Measurements from ENCODE around the gene ELOVL1.
"Not testable (repeated sequence)": the region's sequence is repeated elsewhere in the genome, so short reads cannot be mapped to it uniquely, and the experiment has no call there.

Gene ELOVL1

DNA sequence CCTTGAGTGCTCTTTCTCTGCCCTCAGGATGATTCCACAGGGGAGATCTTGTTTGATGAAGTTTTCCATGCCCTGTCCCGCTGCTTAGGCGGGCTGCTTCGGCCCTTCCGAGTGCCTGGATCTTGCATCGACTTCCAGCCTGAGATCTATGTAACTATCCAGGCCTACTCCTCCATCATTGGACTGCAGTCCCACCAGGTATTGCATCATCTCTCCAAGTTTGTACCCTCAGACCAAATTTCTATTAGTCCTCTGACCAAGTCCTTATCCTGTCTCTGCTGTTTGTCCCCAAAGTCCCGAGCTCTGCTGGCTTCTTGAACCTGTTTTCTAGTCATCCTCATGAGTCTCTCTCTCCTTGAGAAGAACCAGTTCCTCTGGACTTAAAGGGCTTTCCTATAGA is 36.5 kb upstream of the ELOVL1 start:
- peaks cover 6% of the 10 kb centered on the region; the same call in 1 of the 2 replicates for H3K79me2 ChIP-seq (ENCODE audit: insufficient read depth, low read length)
- no peaks in the 10 kb centered on the region for H3K4me1 ChIP-seq (ENCODE audit: insufficient read depth, low read length)
- DNase-seq = no peak
- H3K4me2 ChIP-seq (ENCODE audit: insufficient read depth, low read length) = no peak overlapping the region
- no peak overlapping the region for H3K27ac ChIP-seq (ENCODE audit: low read length)
- peaks cover 67% of the 10 kb centered on the region for H3K36me3 ChIP-seq (ENCODE audit: insufficient read depth, low read length)
- H4K20me1 ChIP-seq (ENCODE audit: insufficient read depth, low read length) = no peaks in the 10 kb centered on the region
- no peak overlapping the region for H3K4me3 ChIP-seq (ENCODE audit: low read depth in 1 of 2, low read length in 2 of 2)
- H3K27me3 ChIP-seq (ENCODE audit: insufficient read depth, low read length, poor library complexity) = no peaks in the 10 kb centered on the region
- TF ChIP-seq EZH2 (IDR thresholded peaks at IDR 0.05; ENCODE audit: borderline replicate concordance, low read depth, low read length, severe bottlenecking) = no peak
- TF ChIP-seq, protein P1, sequence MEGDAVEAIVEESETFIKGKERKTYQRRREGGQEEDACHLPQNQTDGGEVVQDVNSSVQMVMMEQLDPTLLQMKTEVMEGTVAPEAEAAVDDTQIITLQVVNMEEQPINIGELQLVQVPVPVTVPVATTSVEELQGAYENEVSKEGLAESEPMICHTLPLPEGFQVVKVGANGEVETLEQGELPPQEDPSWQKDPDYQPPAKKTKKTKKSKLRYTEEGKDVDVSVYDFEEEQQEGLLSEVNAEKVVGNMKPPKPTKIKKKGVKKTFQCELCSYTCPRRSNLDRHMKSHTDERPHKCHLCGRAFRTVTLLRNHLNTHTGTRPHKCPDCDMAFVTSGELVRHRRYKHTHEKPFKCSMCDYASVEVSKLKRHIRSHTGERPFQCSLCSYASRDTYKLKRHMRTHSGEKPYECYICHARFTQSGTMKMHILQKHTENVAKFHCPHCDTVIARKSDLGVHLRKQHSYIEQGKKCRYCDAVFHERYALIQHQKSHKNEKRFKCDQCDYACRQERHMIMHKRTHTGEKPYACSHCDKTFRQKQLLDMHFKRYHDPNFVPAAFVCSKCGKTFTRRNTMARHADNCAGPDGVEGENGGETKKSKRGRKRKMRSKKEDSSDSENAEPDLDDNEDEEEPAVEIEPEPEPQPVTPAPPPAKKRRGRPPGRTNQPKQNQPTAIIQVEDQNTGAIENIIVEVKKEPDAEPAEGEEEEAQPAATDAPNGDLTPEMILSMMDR (IDR thresholded peaks at IDR 0.05; ENCODE audit: borderline replicate concordance, extremely low read depth, low read length, poor library complexity, severe bottlenecking) = no peak
- H3K9me3 ChIP-seq (ENCODE audit: insufficient read depth, low read length, severe bottlenecking) = no peaks in the 10 kb centered on the region
- H3K9ac ChIP-seq (ENCODE audit: low read depth, low read length) = no peak overlapping the region
- H2AFZ ChIP-seq (ENCODE audit: low read depth, low read length) = no peak overlapping the region
- no peak for ATAC-seq (ENCODE audit: insufficient read depth, low read depth)

DNA sequence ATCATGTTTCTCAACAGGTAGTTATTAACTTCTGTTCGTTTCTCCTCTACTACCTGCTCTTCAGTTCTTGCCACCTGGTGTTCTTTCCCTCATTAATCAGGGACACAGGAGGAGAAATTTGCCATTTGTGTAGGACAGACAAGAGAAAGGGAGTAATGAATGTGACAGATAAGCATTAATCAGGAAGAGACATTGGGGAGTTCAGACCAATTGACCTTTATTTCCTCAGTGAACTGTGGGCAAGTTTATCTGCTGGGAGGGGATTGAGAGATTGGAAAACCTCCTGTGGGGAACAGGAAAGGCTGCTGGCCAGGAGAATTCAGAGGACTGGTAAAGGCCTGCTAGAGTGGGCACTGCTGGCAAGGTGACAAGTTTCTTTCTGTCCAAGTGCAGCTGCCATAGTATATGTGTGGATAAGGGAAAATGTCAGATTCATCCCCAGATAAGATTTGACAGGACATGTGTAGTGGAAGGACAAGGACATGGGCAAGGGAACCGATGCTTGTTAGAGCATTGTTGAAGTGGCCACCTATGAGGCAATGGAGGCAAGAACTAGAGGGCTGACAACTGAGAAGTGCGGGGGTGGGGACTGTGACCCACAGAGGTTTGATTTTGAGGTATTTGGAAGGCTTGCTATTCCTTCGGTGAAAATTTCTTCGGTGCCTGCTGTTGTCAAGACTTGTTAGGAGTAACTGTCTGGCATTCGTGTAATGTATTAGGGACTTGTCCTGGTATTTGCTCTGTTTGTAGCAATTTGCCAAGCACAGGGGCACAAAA is 34.5 kb upstream of the ELOVL1 start:
- Histone ChIP-seq H3K4me1 (ENCODE audit: insufficient read depth, low read length) (no peaks in the 10 kb centered on the region), H3K4me3 (ENCODE audit: low read depth in 1 of 2, low read length in 2 of 2) (no peak overlapping the region), H3K36me3 (ENCODE audit: insufficient read depth, low read length) (peaks cover 51% of the 10 kb centered on the region), H2AFZ (ENCODE audit: low read depth, low read length) (no peak overlapping the region), H3K9me3 (ENCODE audit: insufficient read depth, low read length, severe bottlenecking) (no peaks in the 10 kb centered on the region), H3K4me2 (ENCODE audit: insufficient read depth, low read length) (no peak overlapping the region), H3K79me2 (ENCODE audit: insufficient read depth, low read length) (peaks cover 9% of the 10 kb centered on the region; the same call in 1 of the 2 replicates), H3K27me3 (ENCODE audit: insufficient read depth, low read length, poor library complexity) (no peaks in the 10 kb centered on the region), H4K20me1 (ENCODE audit: insufficient read depth, low read length) (no peaks in the 10 kb centered on the region), H3K27ac (ENCODE audit: low read length) (no peak overlapping the region), H3K9ac (ENCODE audit: low read depth, low read length) (no peak overlapping the region)
- DNase-seq = no peak
- ATAC-seq (ENCODE audit: insufficient read depth, low read depth) = no peak
- no peak for TF ChIP-seq EZH2 (IDR thresholded peaks at IDR 0.05; ENCODE audit: borderline replicate concordance, low read depth, low read length, severe bottlenecking)
- TF ChIP-seq, protein P1 (IDR thresholded peaks at IDR 0.05; ENCODE audit: borderline replicate concordance, extremely low read depth, low read length, poor library complexity, severe bottlenecking) = no peak

DNA sequence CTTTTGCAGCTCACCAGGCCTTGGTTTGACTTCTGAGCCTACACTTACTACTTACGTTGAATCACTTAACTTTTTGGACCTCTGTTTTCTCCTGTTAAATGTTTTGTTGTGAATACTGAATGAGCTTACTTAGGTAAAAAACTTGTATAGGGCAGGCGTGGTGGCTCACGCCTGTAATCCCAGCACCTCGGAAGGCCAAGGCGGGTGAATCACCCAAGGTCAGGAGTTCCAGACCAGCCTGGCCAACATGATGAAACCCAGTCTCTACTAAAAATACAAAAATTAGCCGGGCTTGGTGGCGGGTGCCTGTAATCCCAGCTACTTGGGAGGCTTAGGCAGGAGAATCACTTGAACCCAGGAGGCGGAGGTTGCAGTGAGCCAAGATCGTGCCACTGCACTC is 32.6 kb upstream of the ELOVL1 start:
- not testable (repeated sequence) for H3K9me3 ChIP-seq (ENCODE audit: insufficient read depth, low read length, severe bottlenecking); DNase-seq; H3K4me1 ChIP-seq (ENCODE audit: insufficient read depth, low read length); ATAC-seq (ENCODE audit: insufficient read depth, low read depth); H3K4me3 ChIP-seq (ENCODE audit: low read depth in 1 of 2, low read length in 2 of 2); H2AFZ ChIP-seq (ENCODE audit: low read depth, low read length); H4K20me1 ChIP-seq (ENCODE audit: insufficient read depth, low read length); H3K27ac ChIP-seq (ENCODE audit: low read length); H3K4me2 ChIP-seq (ENCODE audit: insufficient read depth, low read length); H3K9ac ChIP-seq (ENCODE audit: low read depth, low read length); H3K27me3 ChIP-seq (ENCODE audit: insufficient read depth, low read length, poor library complexity)
- Histone ChIP-seq H3K79me2 (ENCODE audit: insufficient read depth, low read length) (peaks cover 11% of the 10 kb centered on the region; the same call in 1 of the 2 replicates), H3K36me3 (ENCODE audit: insufficient read depth, low read length) (peaks cover 42% of the 10 kb centered on the region)

DNA sequence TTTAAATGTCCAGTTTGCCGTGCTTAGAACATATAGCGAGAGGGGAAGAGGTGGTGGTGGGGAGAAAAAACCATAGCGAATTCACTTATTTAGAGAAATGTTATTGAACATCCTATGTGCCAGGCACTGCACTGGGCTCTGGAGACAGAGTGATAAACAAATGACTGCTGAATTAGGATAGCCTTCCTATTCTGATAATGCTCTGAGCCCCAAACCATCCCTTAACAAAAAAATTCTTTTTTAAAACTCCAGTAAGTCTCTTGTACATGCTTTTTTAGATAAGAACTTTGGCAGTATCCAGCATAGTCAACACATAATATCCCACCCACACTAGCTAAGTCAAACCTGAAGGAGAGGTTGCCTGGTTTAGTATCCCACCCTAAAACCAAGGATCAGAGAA is 30.4 kb upstream of the ELOVL1 start:
- no peak overlapping the region for H2AFZ ChIP-seq (ENCODE audit: low read depth, low read length)
- H3K4me3 ChIP-seq (ENCODE audit: low read depth in 1 of 2, low read length in 2 of 2) = no peak overlapping the region
- no peaks in the 10 kb centered on the region for H4K20me1 ChIP-seq (ENCODE audit: insufficient read depth, low read length)
- H3K27ac ChIP-seq (ENCODE audit: low read length) = no peak overlapping the region
- no peak overlapping the region for H3K4me2 ChIP-seq (ENCODE audit: insufficient read depth, low read length)
- H3K79me2 ChIP-seq (ENCODE audit: insufficient read depth, low read length) = peaks cover 25% of the 10 kb centered on the region
- DNase-seq (no peak), ATAC-seq (ENCODE audit: insufficient read depth, low read depth) (no peak)
- no peak for TF ChIP-seq EZH2 (IDR thresholded peaks at IDR 0.05; ENCODE audit: borderline replicate concordance, low read depth, low read length, severe bottlenecking)
- TF ChIP-seq, protein P1 (IDR thresholded peaks at IDR 0.05; ENCODE audit: borderline replicate concordance, extremely low read depth, low read length, poor library complexity, severe bottlenecking) = no peak
- H3K9me3 ChIP-seq (ENCODE audit: insufficient read depth, low read length, severe bottlenecking) = no peaks in the 10 kb centered on the region
- H3K27me3 ChIP-seq (ENCODE audit: insufficient read depth, low read length, poor library complexity) = no peaks in the 10 kb centered on the region
- no peak overlapping the region for H3K9ac ChIP-seq (ENCODE audit: low read depth, low read length)
- peaks cover 27% of the 10 kb centered on the region for H3K36me3 ChIP-seq (ENCODE audit: insufficient read depth, low read length)
- H3K4me1 ChIP-seq (ENCODE audit: insufficient read depth, low read length) = no peaks in the 10 kb centered on the region
